ENCODE data around the gene DCAF6.

The DCAF6 gene

GRCh38 chr1:168007691-168008090, 71.2 kb downstream of the DCAF6 start:
- no peak for TF ChIP-seq CTCF (IDR thresholded peaks at IDR 0.05; ENCODE audit: borderline replicate concordance, insufficient read depth, low read depth, low read length)
- no peak overlapping the region for H3K4me3 ChIP-seq (ENCODE audit: low read depth, low read length)

- no peak overlapping the region for H3K4me3 ChIP-seq (ENCODE audit: low read depth, low read length)
- no peak for TF ChIP-seq CTCF (IDR thresholded peaks at IDR 0.05; ENCODE audit: borderline replicate concordance, insufficient read depth, low read depth, low read length)
Measured at GRCh38 chr1:168008595-168008994, 72.1 kb downstream of the DCAF6 start.

- no peak overlapping the region for H3K4me3 ChIP-seq (ENCODE audit: low read depth, low read length)
- no peak for TF ChIP-seq CTCF (IDR thresholded peaks at IDR 0.05; ENCODE audit: borderline replicate concordance, insufficient read depth, low read depth, low read length)
Measured at GRCh38 chr1:168009322-168009721, 72.8 kb downstream of the DCAF6 start.

- no peak overlapping the region for H3K4me3 ChIP-seq (ENCODE audit: low read depth, low read length)
- TF ChIP-seq CTCF (IDR thresholded peaks at IDR 0.05; ENCODE audit: borderline replicate concordance, insufficient read depth, low read depth, low read length): no peak
Measured at GRCh38 chr1:168019407-168019806, 82.9 kb downstream of the DCAF6 start.

GRCh38 chr1:168031198-168031597, 94.7 kb downstream of the DCAF6 start:
- H3K4me3 ChIP-seq (ENCODE audit: low read depth, low read length): no peak overlapping the region
- no peak for TF ChIP-seq CTCF (IDR thresholded peaks at IDR 0.05; ENCODE audit: borderline replicate concordance, insufficient read depth, low read depth, low read length)

GRCh38 chr1:168031627-168032026, 95.1 kb downstream of the DCAF6 start:
- no peak for TF ChIP-seq CTCF (IDR thresholded peaks at IDR 0.05; ENCODE audit: borderline replicate concordance, insufficient read depth, low read depth, low read length)

GRCh38 chr1:168032029-168032428, 95.5 kb downstream of the DCAF6 start:
- no peak for TF ChIP-seq CTCF (IDR thresholded peaks at IDR 0.05; ENCODE audit: borderline replicate concordance, insufficient read depth, low read depth, low read length)
- no peak overlapping the region for H3K4me3 ChIP-seq (ENCODE audit: low read depth, low read length)

More at GRCh38 chr1:168031627-168032026, 95.1 kb downstream of the DCAF6 start:
- H3K4me3 ChIP-seq (ENCODE audit: low read depth, low read length): no peak overlapping the region

Data from GM12875 (cell line).